Stimulated activated CD8-positive, alpha-beta memory T cell treated with anti-CD3 and anti-CD28 coated beads, Interleukin-2, amount 100 ng/mL, for 48 hours (primary cell): ENCODE data around the gene FXYD4.

Experiments used
- DNase-seq, 2 donors: peaks; one replicate each; pipeline ENCODE4 v3.0.0-alpha.2; 2020; ENCODE audit warnings: low read depth in 2 of 2

Gene FXYD4

GRCh38 chr10:43344051-43344450, 27.4 kb upstream of the FXYD4 start:
- no peak for DNase-seq

DNA sequence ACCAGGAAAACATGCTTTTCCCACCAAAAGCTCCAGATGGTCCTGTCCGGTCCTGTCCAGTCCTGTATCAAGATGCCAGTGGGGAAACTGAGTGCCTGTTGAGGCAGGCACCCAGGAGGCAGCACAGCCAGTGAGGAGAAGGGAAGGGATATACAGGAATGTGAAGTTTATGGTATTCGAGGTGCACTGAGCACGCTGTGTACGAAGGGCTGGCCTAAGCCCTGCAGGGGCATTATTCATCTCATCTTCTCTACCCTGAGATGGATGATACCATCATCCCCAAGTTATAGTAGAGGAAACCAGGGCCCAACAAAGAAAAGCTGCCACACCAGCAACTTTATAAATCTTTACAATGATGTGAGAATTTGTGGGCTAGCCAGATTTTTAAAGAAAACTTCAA, 23.4 kb upstream of the FXYD4 start:
- DNase-seq = no peak

GRCh38 chr10:43348511-43349312, 22.7 kb upstream of the FXYD4 start:
- DNase-seq = peak; percentile 63 to 80

- no peak for DNase-seq
Observed at GRCh38 chr10:43350156-43350555, 21.3 kb upstream of the FXYD4 start.

- no peak for DNase-seq
Observed at GRCh38 chr10:43350686-43351085, 20.8 kb upstream of the FXYD4 start.

GRCh38 chr10:43351301-43351700, 20.1 kb upstream of the FXYD4 start:
- DNase-seq = no peak

DNA sequence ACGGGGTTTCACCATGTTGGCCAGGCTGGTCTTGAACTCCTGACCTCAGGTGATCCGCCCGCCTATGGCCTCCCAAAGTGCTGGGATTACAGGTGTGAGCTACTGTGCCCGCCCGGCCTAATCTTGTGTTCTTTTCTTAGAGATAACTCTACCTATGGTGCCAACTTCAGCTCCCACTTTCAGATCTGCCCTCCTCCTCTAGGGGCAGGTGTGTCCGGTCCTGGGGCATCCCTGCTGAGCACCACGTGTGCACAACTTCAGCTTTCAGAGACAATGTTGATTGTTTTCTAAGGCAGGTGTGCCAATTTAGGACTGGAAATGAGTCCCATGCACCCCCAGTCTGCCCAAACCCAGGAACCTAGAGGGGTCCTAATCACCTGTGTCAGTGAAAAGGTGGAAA, 18.5 kb upstream of the FXYD4 start:
- no peak for DNase-seq

DNA sequence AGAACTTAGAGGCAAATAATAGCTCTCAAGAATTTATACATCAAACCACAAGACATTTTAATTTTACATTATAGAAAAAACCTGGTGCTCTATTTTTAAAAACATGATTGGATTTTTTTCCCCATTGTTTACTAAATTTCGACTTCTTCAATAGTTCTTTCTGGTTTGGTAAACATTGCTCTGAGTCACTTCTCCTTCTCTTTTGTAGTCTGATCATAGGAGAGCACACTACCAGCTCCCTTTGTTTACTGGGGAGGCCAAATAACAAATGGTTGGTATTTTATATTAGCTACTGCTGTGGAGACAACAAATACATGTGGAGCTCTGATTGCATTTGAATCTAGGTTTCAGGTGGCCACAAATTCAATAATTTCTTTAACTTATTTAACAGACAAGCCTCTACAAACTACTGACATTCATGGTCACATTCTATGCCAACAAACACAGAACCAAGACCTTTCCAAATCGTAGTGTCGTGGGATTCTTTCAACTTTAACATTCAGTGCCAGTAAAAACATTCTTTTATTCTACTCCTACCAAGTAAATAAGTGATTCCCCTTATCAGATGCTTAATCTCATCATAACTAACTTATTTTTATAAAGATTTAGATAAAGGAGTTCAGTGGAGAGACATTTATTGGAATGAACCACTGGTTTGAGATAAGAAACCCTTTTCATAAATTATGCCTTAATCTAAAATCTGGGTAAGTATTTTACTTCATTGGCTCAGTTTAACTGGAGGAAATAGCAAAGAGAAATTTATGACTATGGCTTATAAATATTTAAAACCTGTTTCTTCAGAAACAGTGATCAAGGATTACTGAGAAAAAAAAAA, 17.7 kb upstream of the FXYD4 start:
- DNase-seq = no peak

- DNase-seq = no peak
Observed at GRCh38 chr10:43354330-43354635, 17.2 kb upstream of the FXYD4 start.

- no peak for DNase-seq
Observed at GRCh38 chr10:43354879-43355380, 16.5 kb upstream of the FXYD4 start.

DNA sequence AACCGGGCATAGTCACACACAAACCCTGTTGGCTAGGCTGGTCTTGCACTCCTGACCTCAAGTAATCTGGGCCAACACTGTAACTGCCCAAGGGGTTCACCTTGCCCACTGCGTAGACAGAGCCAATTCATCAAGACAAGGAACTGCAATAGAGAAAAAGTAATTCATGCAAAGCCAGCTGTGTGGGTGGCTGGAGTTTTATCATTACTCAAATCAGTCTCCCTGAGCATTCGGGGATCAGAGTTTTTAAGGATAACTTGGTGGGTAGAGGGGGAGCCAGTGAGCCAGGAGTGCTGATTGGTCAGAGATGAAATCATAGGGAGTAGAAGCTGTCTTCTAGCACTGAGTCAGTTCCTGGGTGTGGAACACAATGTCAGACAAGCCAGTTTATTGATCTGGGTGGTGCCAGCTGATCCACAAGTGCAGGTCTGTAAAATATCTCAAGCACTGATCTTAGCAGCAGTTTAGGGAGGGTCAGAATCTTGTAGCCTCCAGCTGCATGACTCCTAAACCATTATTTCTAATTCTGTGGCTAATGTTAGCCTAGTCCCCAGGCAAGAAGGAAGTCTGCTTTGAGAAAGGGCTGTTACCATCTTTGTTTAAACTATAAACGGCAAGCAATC, 15.6 kb upstream of the FXYD4 start:
- DNase-seq = peak in 1 of 2 donors; percentile 3

- DNase-seq = no peak
Observed at GRCh38 chr10:43360086-43360485, 11.3 kb upstream of the FXYD4 start.

GRCh38 chr10:43361547-43362190, 9.8 kb upstream of the FXYD4 start:
- no peak for DNase-seq

GRCh38 chr10:43362191-43362839, 9.1 kb upstream of the FXYD4 start:
- DNase-seq = peak; percentile 94 to 99

GRCh38 chr10:43365001-43365400, 6.4 kb upstream of the FXYD4 start:
- no peak for DNase-seq

DNA sequence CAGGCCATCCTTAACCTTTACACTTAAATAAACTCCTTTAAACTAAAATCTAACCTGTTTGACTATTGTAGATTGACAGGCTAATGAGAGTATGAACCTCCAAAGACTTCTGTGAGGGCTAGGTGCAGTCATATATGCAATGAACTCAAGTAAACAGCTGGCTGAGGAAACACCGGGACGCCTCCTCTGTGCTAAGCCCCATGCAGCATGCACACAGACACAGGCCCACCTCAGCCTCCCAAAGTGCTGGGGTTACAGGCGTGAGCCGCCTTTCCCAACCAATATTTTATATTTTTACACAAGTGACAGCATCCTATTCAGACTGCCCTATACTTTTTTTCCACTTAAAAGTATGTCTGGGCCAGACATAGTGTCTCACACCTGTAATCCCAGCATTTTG, 1.5 kb upstream of the FXYD4 start:
- no peak for DNase-seq

GRCh38 chr10:43370671-43371215, 693 bp upstream of the FXYD4 start:
- no peak for DNase-seq

DNA sequence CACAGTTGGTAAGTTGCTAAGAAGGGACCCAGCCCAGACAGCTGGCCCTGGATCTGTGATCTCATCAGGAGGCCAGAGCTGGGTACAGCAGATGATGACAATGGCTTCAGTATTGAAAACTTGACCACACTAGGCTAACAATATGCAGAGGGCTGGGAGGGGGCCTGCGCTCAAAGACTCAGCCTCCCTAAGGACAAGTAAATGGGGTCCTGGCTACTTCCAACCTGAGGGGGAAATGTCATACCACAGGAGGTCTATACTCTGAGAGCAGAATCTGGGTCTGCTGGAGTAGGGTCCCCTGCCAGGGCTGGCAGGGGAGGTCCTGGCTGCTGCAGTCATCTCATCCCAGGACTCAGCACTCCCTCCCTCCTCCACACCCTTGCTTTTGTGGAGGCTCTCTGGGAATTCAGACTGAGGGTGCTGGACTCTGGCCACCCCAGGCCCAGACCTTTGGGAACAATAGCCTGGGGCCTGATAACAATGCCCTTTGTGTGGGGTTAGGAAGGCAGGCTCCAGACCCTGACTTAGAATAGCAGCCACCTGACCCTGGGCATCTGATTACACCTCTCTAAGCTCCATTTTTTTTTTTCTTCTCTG, 1.4 kb downstream of the FXYD4 start:
- no peak for DNase-seq

- no peak for DNase-seq
Observed at GRCh38 chr10:43373461-43373860, 2.0 kb downstream of the FXYD4 start.

GRCh38 chr10:43374194-43374593, 2.8 kb downstream of the FXYD4 start:
- DNase-seq = no peak
